HL-60/S4 treated with retinoic acid at 250 ng/mL for 4 days and 3 days (cell line): ENCODE results near the gene PLCH1.

ENCODE experiments used
- in situ Hi-C: fragments of 300-500 bp; cut with MboI; formaldehyde crosslinking; loops from 2 replicates; pipeline ENCODE4 v1.7.0; 2022; ENCODE audit warnings: low sequenced_read_pairs

Gene PLCH1

DNA sequence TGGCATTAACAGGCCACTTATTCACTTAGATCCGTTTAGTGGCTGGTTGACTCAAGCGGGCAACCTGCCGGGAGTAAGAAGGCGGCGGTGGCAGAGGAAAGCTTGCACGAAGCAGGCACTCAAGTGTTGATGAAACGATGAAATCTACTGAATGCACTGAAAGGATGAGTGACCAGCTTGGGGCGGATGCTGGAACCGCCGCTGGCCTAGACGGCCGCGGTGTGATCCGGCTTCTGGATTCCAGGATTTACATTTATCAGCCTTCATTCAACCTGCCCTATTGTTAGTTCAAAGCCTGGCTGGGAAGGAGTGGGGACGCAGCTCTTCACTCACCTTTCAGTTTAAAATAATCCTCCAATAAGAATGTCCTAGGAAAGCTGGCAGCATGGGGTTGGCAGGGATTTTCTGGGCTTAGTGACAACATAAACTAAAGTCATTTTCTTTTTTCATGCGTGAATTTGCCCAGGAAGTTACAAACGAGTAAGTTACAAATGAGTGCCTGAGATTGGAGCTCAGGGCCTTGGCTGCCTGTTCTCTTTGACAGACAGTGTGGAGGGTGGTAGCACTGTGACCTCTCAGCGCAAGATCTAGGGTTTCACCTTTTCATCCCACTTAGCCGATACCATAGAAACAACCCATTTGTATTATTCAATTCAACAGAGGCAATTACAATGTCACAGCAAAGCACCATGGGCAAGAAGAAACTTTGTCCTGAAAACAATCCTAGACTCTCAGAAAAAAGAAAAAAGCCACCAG, 1.1 kb upstream of the PLCH1 start:
- in situ Hi-C loops: no loop called here

DNA sequence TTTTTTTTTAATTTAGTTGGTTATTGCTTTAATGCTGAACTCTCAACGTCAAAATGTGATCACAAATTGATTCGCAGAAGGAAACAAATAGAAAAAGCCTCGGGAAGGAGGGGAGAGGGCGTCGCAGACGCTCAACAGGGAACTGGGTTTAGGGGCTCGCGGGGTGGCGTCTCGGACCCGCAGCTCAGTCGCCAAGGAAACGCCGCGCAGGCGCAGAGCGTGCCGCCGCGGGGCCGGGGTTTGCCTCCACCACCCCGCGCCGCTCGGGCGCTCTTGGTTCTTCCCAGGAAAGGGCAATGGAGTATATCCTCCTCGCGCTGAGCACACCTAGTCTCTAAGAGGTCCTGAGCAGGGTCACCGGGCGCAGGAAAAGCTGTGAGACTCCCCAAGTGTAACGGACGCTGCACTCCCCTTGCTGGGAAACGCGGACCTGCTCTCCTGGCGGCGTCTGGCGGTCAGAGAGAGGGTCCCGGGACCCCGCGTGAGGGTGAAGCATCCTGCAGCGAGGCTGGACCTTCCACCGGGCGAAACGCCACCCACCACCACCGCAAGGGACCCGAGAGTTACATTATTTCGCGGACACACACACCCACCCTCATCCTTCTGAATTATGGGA, 753 bp downstream of the PLCH1 start:
- in situ Hi-C loops: no loop called here

DNA sequence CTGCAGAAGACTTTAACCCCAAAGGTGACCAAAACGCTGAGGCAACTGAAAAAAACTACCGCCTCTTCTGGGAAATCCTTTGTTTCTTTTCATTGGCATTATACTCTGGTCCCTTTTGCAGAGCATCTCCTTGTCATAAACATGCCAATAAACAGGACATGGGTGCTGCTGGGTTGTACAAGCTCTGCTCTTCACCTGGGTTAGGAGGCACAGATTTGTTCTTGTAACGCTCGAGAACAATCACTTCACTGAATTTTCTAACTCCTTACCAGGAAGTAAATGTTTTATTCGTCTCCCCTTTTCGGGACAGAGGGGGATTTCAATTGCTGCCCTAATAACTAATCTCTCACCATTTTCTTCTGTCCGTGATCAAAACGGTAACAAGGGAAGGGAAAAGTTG, 1.3 kb downstream of the PLCH1 start:
- in situ Hi-C loops: no loop called here

DNA sequence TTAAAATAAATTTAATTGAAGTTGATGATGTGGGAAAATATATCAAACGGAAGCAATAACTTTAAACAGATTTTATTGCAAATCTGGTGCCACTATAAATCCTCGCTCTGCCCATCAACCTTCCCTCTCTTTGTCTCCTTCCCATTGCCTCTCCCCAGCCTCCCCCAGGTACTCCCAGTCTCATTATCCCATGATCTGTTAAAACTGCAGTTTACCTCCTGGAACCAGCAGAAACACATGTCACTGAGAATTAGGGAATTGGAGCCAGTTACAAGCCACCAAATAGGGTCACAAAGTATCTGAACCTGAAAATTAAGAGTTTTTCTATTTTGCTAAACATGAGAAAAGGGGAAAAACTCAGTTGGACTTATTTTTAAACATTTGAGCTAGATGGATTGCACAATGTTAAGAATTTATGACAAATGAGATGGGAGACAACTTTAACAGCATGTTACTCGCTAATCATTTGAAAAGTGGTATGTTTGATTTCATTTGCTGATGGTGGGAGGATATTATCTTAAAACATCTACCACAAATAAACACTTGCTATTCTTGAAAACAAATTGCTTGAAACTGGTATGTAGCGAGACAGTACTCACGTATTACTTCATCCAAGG, 2.4 kb downstream of the PLCH1 start:
- in situ Hi-C loops: no loop called here

DNA sequence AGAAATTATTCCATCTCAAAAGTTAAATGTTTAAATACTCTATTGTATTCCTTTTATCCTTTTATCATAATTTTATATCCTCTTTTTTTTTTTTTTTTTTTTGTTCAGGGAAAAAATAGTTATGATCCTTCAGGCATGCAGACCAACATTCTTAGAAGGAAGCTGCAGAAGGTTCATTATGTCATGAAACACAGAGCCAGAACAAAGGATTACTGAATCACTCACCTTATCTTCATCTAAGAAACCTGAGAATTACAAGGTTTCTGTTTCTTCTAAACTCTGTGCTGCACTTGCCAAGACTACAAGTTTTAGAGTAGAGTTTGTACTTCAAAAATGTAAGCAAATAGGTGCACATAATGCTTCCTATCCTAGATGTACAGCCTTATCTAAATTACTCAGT, 3.3 kb downstream of the PLCH1 start:
- in situ Hi-C loops: no loop called here

DNA sequence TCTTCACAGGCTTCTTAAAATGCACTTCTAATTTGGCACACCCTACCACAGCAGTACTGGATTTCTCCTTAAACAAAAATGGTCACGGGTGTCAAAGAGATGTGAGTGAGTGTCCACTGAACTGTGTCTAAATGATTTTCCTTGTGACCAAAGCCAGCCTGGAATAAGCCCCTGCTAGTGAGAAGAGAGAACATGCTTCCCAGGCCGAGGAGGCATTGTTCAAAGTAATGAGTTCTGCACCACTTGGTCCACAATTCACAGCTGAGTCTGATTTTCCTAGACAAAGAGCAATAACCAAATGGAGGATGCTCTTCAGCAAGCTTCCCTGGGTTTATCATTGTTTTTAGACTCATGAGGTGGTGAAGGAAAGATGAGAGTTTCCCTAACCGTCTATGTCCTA, 3.8 kb downstream of the PLCH1 start:
- in situ Hi-C loops: no loop called here

DNA sequence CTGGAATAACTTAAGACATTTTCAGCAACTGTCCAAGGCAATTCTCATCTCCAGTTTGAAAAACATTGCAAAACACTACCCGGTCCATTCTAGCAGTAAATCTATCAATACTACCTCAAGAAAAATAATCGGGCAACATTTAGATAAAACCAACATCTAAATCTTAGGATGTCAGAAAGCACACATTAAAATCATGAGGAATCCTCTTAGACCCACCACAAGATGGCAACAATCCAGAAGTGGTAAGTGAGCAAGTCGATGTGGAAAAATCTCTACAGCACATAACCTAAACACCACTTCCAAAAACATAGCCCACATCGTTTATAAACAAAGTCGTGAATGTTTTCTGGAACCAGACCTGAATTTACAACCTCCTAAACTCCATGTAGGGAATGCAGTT, 5.7 kb downstream of the PLCH1 start:
- in situ Hi-C loops: no loop called here

DNA sequence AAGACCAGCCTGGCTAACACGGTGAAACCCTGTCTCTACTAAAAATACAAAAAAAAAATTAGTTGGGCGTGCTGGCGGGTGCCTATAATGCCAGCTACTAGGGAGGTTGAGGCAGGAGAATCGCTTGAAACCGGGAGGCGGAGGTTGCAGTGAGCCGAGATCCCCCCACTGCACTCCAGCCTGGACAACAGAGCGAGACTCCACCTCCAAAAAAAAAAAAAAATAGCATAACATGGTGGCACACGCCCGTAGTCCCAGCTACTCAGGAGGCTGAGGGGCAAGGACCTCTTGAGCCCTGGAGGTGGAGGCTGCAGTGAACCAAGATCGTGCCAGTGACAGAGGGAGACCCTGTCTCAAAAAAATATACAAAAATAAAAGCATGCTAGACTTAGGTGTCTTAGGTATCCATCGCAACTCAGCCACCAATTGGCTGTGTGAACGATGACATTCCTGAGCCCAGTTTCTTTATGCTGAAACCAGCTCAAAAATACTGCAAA, 6.2 kb downstream of the PLCH1 start:
- in situ Hi-C loops: no loop called here

DNA sequence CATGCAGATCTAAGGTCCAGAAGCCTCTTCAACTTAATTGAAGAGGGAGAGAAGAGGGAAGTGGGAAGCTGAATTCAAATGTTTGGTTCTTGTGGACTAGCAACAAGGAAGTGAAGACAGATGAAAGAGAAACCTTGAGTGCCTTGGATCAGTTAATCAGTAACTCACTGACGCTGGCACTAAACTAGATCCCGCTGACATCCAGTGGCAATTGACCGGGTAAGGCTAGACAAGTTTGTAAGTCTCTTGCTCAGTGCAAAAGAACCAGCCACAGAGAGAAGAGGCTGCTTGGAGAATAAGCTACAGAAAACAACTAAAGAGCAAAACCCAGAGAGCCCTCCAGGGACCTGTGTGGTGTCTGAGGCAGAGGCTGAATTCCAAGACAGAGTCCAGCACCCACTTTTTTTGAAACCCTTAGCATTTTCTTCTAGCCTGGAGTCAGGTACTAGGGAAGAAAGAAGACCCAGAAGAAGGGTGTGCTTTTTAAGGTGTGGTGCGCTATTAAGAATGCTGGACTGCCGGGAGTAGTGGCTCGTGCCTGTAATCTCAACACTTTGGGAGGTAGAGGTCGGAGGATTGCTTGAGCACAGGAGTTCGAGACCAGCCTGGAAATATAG, 6.9 kb downstream of the PLCH1 start:
- in situ Hi-C loops: no loop called here

DNA sequence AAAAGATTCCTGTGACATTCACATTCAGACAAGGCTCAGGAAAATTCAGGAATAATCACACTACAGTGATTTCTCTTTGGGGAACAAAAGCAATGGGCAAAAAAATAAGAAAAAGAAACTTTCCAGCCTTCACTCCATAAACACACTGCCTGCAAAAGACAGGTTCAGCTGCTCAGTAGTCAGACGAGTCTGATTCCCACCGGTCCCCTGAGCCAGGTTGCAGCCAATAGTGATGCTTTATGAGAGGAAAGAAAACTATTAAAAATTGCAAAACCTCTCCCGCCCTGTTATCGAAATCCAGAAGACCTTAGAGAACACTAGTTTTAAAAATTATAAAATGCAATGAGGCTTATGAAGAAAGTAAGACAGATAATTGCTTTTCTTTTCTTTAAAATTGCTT, 8.5 kb downstream of the PLCH1 start:
- in situ Hi-C loops: no loop called here

DNA sequence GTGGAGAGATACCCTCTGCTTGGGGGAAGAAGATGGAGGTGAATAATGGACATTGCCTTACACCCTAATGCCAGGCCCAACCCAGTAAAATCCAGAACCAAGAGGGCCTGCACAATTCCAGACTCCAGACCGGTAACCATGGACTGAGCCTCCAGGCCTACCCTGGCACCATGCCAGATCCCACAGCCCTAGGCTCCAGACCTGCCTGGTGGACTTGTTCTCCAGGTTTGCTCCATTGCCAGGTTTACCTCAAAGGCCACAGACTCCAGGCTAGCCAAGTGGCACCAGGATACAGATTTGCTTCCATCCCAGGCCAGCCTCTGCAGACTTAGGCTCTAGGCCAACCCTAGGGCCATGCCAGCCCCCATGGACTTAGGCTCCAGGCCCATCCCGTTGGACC, 14.0 kb downstream of the PLCH1 start:
- in situ Hi-C loops: no loop called here

DNA sequence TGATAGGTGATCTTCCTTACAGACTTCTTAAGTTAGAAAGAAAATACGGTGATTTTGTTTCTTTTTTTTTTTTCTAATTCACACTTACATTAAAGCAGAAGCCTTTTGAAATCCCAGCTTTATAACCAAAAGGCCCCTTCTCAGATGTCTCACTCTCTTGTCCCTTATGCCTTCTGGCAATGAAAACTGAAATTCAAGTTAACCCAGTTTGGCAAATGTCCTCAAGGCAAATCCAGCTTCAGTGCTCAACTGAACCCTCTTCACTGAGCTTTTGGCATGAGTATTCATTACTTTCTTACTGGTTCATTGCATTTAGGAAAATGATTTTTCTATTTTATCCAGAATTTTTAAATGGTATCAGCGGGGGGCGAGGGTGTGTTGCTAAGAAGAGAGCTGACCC, 17.0 kb downstream of the PLCH1 start:
- in situ Hi-C loops: no loop called here

DNA sequence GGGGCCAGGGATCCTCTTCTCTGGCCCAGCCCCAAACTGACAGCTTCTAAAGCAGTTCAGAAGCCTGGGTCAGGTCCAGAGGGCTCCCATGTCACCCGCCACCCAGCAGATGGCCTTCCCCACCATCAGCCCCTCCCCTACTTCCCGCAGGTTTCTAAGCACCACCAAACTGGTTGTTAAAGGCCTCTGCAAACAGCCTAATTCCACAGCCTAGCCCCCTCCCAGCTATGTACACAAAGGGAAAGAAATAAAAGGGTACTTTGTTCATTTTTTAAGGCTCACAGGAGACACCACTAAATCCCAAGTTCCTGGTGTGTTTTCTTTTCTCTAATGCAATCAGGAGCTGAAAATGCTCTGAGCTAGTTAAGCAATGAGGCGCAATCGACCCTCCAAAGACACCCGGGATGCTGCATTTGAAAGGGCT, 30.6 kb downstream of the PLCH1 start:
- in situ Hi-C loops: no loop called here

DNA sequence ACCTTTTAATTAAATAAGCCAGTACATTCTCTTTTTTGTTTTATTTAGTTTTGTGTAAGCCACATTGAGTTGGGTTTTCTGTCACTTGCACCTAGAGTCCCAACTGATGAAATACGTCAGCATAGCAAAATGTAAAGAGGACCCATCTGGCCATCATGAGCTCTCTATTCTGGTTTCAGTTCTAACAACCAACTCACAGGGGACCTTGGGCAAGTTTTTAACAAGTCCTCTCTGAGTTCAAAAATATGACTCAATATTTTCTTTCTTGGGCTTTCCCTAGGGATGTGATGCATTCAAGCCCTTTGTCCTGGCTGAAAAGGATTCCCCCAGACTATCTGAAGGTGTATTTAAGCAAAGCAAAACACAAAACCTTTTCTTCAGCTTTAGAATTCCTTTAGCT, 32.9 kb downstream of the PLCH1 start:
- in situ Hi-C loops: no loop called here

DNA sequence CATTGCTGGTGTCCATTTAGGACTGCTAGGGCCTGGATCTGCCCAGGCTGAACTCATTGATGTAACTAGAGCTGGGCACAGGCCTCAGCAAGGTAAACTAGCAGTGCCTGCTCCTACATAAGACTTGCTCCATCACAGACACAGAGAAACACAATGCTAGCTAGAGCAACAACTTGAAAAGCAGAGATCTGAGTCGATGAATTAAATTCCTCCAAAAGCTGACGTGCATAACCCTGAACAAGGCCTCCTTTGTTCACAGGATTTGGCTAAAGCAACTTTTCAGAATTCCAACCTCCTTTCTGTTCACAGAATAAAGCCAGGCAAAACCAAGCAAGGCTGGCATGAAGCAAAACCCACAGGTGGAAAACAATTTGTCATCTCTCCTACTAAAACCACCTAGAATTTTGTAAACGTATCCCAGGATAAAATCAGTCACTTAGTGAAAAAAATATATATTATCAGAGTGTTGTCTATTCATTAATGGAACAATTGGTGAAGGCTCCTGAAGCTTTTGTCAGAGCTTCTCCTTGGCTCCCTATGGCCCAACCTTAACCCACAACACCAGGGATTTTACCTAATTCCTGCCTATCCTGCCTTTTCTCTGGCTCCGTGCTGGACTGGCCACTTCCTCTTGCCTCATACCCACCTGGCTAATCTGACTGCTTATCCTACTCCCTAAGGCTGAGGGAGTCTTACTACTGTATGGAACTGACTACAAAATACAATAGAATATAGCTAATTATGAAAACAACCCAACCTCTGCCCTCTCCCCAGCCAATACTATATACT, 39.9 kb downstream of the PLCH1 start:
- in situ Hi-C loops: no loop called here

DNA sequence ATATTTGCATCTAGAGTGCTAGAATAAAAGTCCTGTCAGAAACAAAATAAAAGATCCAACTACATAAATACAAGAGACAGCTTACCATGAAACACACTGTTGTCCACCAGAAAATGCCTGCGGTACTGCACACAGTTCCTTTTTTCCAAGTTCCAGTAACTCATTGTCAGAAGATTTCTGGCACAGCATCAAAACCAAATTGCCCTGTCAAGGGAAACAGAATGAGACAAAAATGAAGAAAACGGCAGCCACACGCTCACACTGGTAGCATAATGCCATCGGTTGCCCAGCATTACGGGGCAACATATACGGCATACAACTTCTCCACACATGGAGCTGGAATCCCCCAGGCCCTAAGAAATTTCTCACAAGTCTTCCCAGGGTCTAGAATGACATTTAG, 40.8 kb downstream of the PLCH1 start:
- in situ Hi-C loops: no loop called here

DNA sequence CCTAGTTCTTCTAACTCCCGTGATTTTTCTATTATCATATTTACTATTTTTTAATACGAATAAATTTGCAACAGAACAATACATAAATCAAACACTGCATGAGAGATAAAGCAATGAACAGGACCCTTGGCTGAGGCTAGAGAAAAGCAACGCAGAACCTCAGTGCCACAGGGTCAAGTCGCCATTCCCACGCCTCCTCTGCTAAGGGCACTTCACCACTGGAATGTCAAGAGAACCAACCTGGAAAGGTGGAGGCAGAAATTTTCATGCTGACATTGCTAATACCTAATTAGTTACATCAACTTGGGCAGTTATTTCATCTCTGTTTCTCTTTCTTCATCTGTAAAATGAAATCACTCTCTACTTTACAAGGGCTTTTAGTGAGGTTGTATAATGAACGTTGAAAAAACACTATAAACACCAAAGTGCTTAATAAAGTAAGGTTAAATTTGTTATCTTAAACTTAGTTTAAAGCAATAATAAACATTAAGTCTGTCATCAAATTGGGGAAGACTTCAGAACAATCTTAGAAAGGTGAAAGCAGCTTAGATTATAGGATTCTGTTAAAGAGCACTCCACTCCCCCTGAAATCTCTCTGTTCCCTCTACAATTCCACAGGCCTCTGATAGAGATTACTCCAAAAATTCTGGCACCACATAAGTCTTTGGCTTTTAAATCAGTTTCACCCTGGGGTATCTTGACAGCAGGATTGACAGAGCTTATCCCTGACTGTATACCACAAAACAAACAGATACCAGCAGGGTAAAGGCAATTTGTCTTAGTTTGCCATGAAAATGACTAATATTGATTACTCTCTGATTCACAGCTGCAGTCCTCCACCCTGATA, 41.9 kb downstream of the PLCH1 start:
- in situ Hi-C loops: no loop called here

DNA sequence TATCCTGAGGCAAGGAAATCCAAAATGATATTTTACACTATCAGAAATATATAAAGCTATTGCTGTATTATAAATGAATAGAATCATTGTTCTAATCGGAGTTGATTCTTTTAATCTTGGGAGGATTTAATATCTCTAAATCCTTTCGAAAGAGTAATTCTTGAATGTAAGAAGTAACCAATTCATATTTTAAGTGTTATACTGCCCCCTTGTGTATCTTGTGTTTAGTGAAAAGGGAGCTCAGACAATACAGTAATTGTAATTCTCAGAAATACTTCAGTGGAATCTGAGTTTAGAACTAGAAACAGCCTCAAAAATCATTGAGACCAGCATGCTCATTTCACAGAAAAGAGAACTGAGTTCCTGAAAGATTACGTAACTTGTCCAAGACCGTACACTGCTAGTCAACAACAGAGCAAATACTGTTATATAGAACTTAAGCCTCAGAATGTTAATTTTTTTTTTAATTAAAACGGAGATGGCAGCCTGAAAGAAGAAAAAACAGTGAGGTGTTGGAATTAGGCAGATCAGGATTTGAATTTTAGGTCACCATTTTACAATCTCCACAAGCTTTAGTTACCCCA, 42.9 kb downstream of the PLCH1 start:
- in situ Hi-C loops: no loop called here

DNA sequence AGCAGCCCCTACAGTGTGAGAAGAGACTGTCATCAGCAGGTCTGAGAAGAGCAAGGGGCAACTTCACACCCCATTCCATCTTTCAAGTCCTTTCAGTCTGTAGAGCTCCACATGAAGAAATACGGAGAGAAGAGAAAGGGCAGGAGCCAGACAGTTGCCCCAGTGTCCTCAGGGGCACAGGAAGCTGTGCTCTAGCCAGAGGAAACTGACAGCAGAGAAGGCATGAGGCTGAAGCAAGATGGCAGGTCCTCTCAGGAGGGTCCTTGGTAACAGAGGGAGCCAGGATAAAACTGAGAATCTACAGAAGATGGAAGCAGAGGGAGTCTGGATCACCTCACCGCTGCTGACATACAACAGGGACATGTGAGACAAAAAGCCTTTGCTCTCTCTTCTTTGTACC, 47.3 kb downstream of the PLCH1 start:
- in situ Hi-C loops: loop anchor here (10.0 kb wide), 1 partner anchor 313 kb away; no protein-coding TSS in a partner anchor

DNA sequence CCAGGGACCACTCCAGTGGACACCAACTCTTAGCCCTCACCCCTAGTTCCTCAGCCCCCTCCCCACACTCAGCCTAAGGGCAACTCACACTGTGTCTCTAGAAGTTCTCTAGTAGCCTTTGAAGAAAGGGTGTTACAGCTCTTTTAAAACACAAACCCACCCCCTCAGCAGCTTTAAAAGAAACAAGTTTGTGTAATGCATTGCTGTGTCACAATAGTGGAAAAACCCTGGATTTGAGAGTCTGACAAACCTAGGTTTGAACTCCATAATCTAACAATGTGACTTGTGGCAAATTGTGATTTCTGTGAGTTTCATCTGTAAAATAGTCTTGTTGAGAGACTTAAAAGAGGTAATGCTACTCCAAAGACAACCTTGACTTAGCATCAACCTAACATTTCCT, 54.0 kb downstream of the PLCH1 start:
- in situ Hi-C loops: loop anchor here (10.0 kb wide), 1 partner anchor 306 kb away; no protein-coding TSS in a partner anchor
